ENCODE results near the gene KCNQ1. TPM values are rescaled to one million over a fixed set of nuclear protein-coding genes. Genes with fewer than 3 reads are reported as not detected.

KCNQ1 gene
- total RNA-seq, 1 experiment from 2014 or later = 2.3 TPM

- Histone ChIP-seq H3K4ac (ENCODE audit: low read depth, low read length) (no peak overlapping the region), H3K4me1 (ENCODE audit: insufficient read depth, low read length) (no peaks in the 10 kb centered on the region), H3K9ac (ENCODE audit: extremely low read depth, insufficient read length, low read length) (no peak overlapping the region), H4K8ac (replicated peaks; ENCODE audit: insufficient read length, low read depth, low read length) (no peak overlapping the region), H3T11ph (ENCODE audit: low read length) (no peak overlapping the region), H3K79me2 (ENCODE audit: insufficient read depth, low read length) (no peaks in the 10 kb centered on the region), H2BK12ac (ENCODE audit: insufficient read length, low read depth, low read length) (no peak overlapping the region), H3K18ac (ENCODE audit: insufficient read length, low read depth, low read length) (no peak overlapping the region), H3K27me3 (ENCODE audit: insufficient read depth, low read length) (no peaks in the 10 kb centered on the region), H3K79me1 (ENCODE audit: insufficient read depth, low read depth, low read length, poor library complexity, severe bottlenecking) (no peaks in the 10 kb centered on the region), H3K27ac (ENCODE audit: insufficient read length, low read depth, low read length) (no peak overlapping the region), H2AFZ (ENCODE audit: low read length) (no peak overlapping the region), H4K5ac (ENCODE audit: insufficient read length, low read depth, low read length) (no peak overlapping the region), H3K23ac (ENCODE audit: insufficient read length, low read depth, low read length) (no peak overlapping the region), H3K23me2 (ENCODE audit: insufficient read length, low read depth, low read length, poor library complexity, severe bottlenecking) (peaks cover 7% of the 10 kb centered on the region), H4K20me1 (ENCODE audit: control insufficient read depth, insufficient read depth, insufficient read length) (no peaks in the 10 kb centered on the region), H3K14ac (ENCODE audit: insufficient read depth, low read length) (no peak overlapping the region), H3K56ac (ENCODE audit: insufficient read length, low read depth, low read length) (no peak overlapping the region), H3K4me2 (ENCODE audit: insufficient read depth, insufficient read length, low read length) (no peak overlapping the region), H2BK15ac (ENCODE audit: low read depth, low read length) (no peak overlapping the region), H3K9me3 (ENCODE audit: control insufficient read depth, low read depth, low read length) (no peaks in the 10 kb centered on the region), H4K91ac (ENCODE audit: insufficient read length, low read depth, low read length) (no peak overlapping the region), H2BK20ac (ENCODE audit: low read depth, low read length, poor library complexity, severe bottlenecking) (no peak overlapping the region), H2BK5ac (ENCODE audit: insufficient read length, low read length) (no peak overlapping the region), H2BK120ac (ENCODE audit: low read depth, low read length, poor library complexity, severe bottlenecking) (no peak overlapping the region), H2AK5ac (ENCODE audit: insufficient read length, low read length) (no peak overlapping the region)
- Mint-ChIP-seq H3K36me3 (ENCODE audit: insufficient read depth in 1 of 3, low read depth in 3 of 3) (peaks cover 4 to 19% (median 13%) of the 10 kb centered on the region in 3 experiments; a peak in 6 of 7 replicates), H3K4me3 (no peak overlapping the region), H3K4me1 (peaks cover 0 to 3% of the 10 kb centered on the region in 2 experiments; a peak in 1 of 4 replicates), H3K27me3 (ENCODE audit: low read depth) (no peaks in the 10 kb centered on the region), H3K27ac (no peak overlapping the region), H3K9me3 (no peaks in the 10 kb centered on the region)
- WGBS (ENCODE audit: extremely low coverage, insufficient read length, low lambda C conversion rate) = no CpG with 5 or more reads among the region's 17 CpGs
- no peak for DNase-seq
- TF ChIP-seq CTCF (conservative IDR thresholded peaks at IDR 0.05) = no peak
Measured at GRCh38 chr11:2395856-2396255, 49.0 kb upstream of the KCNQ1 start.

Data from H9 (cell line).